Left ventricle myocardium inferior (tissue), 1 donor: ENCODE data around the gene GABRA5. TPM values are rescaled to one million over a fixed set of nuclear protein-coding genes. Genes with fewer than 3 reads are reported as not detected.

Experiments
- DNase-seq: peaks from one replicate; pipeline ENCODE4 v3.0.0-alpha.2; 2020
- H3K27ac ChIP-seq: fragments of 200-600 bp; replicated peaks from 2 replicates; pipeline ENCODE4 v1.8.0; 2021
- H3K27me3 ChIP-seq: fragments of 200-600 bp; 2 replicates; pipeline ENCODE4 v1.8.0; 2021; ENCODE audit warnings: low read depth
- H3K36me3 ChIP-seq: fragments of 200-600 bp; 2 replicates; pipeline ENCODE4 v1.8.0; 2021
- H3K4me1 ChIP-seq: fragments of 200-600 bp; 2 replicates; pipeline ENCODE4 v1.8.0; 2021
- H3K4me3 ChIP-seq: fragments of 200-600 bp; 2 replicates; pipeline ENCODE4 v1.8.0; 2021; ENCODE audit warnings: mild to moderate bottlenecking, moderate library complexity
- H3K9me3 ChIP-seq: fragments of 200-600 bp; replicated peaks from 2 replicates; pipeline ENCODE4 v1.8.0; 2021
- CTCF ChIP-seq: fragments of 200-600 bp; IDR thresholded peaks from 2 replicates; pipeline ENCODE4 v1.8.0; 2021; ENCODE audit warnings: antibody characterized with exemption, mild to moderate bottlenecking, borderline replicate concordance
- intact Hi-C: fragments of 100-400 bp; cut with micrococcal nuclease; formaldehyde crosslinking; loops from one replicate; pipeline ENCODE4 v1.11.0; 2022
- total RNA-seq: library from RNA; stranded (reverse); fragmentation: NEBNext Ultra II Directional; extraction: Animal tissue kit (Norgen Biotek cat#: 25700); gene quantifications from one replicate; pipeline ENCODE4 v1.2.1, GENCODE V29; 2021
- donor health status: DM: no; HTN: yes; CAD: no; lungs with severe emphysema.

The GABRA5 gene
- total RNA-seq, 1 donor from 2014 or later, result not detected

GRCh38 chr15:26854435-26854834, 12.4 kb upstream of the GABRA5 start:
- Histone ChIP-seq H3K27me3 (peaks cover 29% of the 10 kb centered on the region), H3K9me3 (no peaks in the 10 kb centered on the region), H3K4me3 (no peak overlapping the region), H3K4me1 (no peaks in the 10 kb centered on the region), H3K36me3 (no peaks in the 10 kb centered on the region), H3K27ac (no peak overlapping the region)
- intact Hi-C loops, result no loop called here
- DNase-seq, result no peak
- no peak for TF ChIP-seq CTCF

DNA sequence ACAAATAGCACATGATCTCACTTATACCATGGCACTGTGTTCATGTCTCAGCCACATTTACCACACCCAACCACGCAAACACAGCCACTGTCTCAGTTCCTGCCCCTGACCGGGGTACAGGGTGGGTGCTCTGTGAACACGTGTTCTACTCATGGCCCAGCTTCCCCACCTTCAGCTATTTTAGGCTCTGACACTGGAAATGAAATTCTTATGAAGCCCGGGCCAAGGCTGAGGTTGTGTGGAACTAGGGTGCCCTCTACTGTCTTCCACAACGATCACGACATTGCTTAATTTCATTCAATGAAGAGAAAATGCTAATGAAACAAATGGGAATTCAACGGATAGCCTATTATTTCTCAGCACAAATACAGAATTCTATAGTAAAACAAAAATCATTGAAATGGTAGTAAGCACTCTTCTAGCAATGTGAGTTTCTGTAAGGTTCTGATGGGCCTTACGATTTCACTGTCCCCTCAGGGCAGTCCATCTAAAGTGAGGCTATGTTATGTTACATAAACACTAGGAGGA, 2.1 kb upstream of the GABRA5 start:
- Histone ChIP-seq H3K27me3 (peaks cover 49% of the 10 kb centered on the region), H3K27ac (no peak overlapping the region), H3K4me1 (peaks cover 10% of the 10 kb centered on the region), H3K4me3 (no peak overlapping the region), H3K36me3 (no peaks in the 10 kb centered on the region), H3K9me3 (no peaks in the 10 kb centered on the region)
- intact Hi-C loops, result no loop called here
- peak; percentile 70 for TF ChIP-seq CTCF
- no peak for DNase-seq

DNA sequence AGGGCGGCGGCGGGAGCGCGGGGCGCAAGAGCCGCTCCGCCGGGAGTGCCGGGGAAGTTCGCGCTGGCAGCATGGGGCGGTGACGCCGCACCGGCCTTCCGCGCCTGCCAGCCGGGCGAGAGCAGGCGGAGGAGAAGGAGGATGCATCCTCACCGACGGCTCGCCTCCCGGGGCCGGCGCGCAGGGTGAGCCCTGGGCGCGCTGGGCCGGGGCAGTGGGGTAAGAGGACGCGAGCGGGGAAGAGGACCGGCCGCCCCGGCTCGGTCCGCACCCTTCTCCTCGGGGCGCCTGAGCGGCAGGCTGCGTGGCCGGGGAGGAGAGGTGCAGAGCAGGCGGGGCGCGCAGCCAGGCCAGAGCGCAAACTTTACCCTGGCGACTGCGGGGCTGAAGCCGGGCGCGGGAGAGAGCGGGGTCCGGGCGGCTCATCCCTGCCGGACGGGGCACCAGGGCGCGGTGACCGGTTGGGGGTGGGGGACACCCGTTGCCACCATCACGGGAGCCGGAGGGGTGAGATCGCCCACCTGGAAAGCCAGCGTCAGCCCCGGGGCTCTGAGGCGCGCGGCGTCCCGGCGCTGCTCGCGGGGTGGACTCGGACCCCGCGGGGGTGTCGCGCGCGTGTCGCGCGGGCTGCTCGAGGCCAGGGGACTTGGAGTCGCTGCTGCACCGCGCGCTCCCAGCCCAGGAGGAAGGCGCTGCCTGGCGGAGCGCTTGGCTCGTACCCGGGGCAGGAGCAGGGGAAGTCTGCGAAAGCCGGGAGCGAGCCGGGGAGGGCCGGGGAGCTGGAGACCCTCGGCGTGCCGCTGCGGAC, 542 bp downstream of the GABRA5 start:
- Histone ChIP-seq H3K4me1 (peaks cover 10% of the 10 kb centered on the region), H3K27me3 (peaks cover 70% of the 10 kb centered on the region), H3K9me3 (no peaks in the 10 kb centered on the region), H3K27ac (no peak overlapping the region), H3K36me3 (no peaks in the 10 kb centered on the region), H3K4me3 (peak overlapping the region; percentile 58)
- no peak for TF ChIP-seq CTCF
- intact Hi-C loops, result no loop called here
- DNase-seq, result no peak

DNA sequence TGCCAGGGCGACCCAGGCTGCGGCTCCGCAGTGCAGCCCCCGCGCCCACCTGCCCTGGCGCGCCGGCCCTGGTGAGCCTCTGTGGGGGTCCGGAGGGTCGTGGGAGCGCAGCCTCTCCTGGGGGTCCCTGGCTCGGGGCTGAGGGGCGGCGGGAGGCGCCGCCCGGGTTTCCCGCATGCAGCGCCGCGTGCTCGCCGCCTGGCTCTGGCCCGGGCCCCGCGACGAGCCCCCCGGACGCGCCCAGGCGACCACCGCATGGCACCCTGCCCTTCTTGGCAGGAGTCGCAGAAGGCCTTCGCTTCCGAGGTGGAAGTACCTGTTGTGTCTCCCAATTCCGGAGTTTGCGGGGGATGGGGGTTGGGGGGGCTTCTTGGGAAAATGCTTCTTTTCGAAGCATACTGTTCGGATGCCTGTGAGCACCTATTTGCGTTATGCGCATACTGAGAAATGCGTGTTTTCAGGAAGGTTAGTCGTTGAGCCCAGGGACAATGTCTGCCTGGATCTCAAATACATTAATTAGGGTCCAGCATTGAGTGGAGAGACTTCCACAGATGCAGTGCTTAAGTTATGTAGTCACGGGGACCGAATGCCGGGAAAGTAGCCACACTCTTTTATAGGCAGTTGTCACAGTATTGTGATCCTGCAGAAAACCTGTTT, 1.3 kb downstream of the GABRA5 start:
- no peak for DNase-seq
- H3K27me3 ChIP-seq, result peaks cover 70% of the 10 kb centered on the region
- H3K4me3 ChIP-seq, result peak overlapping the region; percentile 58
- TF ChIP-seq CTCF, result no peak
- peaks cover 10% of the 10 kb centered on the region for H3K4me1 ChIP-seq
- no peaks in the 10 kb centered on the region for H3K9me3 ChIP-seq
- H3K27ac ChIP-seq, result no peak overlapping the region
- intact Hi-C loops, result no loop called here
- H3K36me3 ChIP-seq, result no peaks in the 10 kb centered on the region

GRCh38 chr15:26869628-26870027, 2.8 kb downstream of the GABRA5 start:
- intact Hi-C loops, result no loop called here
- Histone ChIP-seq H3K36me3 (no peaks in the 10 kb centered on the region), H3K4me3 (no peak overlapping the region), H3K9me3 (no peaks in the 10 kb centered on the region), H3K27ac (no peak overlapping the region), H3K27me3 (peaks cover 77% of the 10 kb centered on the region), H3K4me1 (peaks cover 14% of the 10 kb centered on the region)
- no peak for TF ChIP-seq CTCF
- no peak for DNase-seq
